ENCODE measurements around the gene TUBAL3.

DNA sequence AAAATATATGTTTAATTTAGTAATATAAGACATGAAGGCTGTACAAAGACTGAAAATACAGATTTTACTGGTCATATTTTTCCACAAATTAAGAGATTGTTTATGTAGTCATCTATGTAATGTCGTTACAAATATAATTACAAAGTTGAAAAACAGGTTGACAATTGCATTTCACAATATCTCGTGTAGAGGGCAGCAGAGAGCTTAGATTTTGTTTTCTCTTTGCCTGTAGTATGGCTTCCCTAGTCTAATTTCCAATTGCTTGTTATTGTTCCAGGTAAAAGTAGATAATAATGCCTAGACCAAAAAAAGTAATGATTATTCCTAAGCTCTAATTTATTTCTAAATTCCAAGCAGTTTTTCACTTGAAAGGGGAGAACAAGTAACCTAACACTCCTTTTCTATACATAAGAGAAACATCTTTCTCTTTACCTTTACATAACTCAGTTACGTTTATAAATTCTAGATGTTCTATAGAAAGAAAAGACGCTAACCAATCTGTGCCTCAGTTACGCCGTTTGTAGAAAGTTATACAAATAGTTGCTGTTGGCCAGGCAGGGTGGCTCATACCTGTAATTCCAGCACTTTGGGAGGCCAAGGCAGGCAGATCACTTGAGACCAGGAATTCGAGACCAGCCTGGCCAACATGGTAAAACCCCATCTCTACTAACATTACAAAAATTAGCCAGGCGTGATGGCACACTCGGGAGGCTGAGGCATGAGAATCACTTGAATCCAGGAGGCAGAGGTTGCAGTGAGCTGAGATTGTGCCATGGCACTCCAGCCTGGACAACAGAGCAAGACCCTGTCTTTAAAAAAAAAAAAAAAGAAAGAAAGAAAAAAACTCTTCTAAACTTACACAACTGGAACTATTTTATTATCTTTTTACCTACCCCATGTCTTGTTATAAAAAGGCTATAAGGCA lies 37.7 kb upstream of the TUBAL3 start:
- TF ChIP-seq, protein P1, sequence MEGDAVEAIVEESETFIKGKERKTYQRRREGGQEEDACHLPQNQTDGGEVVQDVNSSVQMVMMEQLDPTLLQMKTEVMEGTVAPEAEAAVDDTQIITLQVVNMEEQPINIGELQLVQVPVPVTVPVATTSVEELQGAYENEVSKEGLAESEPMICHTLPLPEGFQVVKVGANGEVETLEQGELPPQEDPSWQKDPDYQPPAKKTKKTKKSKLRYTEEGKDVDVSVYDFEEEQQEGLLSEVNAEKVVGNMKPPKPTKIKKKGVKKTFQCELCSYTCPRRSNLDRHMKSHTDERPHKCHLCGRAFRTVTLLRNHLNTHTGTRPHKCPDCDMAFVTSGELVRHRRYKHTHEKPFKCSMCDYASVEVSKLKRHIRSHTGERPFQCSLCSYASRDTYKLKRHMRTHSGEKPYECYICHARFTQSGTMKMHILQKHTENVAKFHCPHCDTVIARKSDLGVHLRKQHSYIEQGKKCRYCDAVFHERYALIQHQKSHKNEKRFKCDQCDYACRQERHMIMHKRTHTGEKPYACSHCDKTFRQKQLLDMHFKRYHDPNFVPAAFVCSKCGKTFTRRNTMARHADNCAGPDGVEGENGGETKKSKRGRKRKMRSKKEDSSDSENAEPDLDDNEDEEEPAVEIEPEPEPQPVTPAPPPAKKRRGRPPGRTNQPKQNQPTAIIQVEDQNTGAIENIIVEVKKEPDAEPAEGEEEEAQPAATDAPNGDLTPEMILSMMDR (IDR thresholded peaks at IDR 0.05) = peak; percentile 54 to 91 (median 81)
- no peak for TF ChIP-seq POLR2A (IDR thresholded peaks at IDR 0.05)
